Muscle of leg (tissue), 11 donors: ENCODE data around the gene TESK1. TPM values are rescaled to one million over a fixed set of nuclear protein-coding genes. Genes with fewer than 3 reads are reported as not detected.
"Not testable (repeated sequence)": the region's sequence is repeated elsewhere in the genome, so short reads cannot be mapped to it uniquely, and the experiment has no call there.

Experiments
- DNase-seq: peaks from one replicate; pipeline ENCODE4 v3.0.0; 2013
- H3K27ac ChIP-seq: one replicate; pipeline ENCODE4 v1.5.1; 2013; ENCODE audit warnings: mild to moderate bottlenecking, low read length, control low read depth
- H3K27me3 ChIP-seq: one replicate; pipeline ENCODE4 v1.6.1; 2013; ENCODE audit warnings: low read length; ENCODE audit not compliant: control insufficient read depth, insufficient read depth
- H3K36me3 ChIP-seq: one replicate; pipeline ENCODE4 v1.6.1; 2013; ENCODE audit warnings: low read length; ENCODE audit not compliant: control insufficient read depth, insufficient read depth
- H3K4me1 ChIP-seq: one replicate; pipeline ENCODE4 v1.6.1; 2013; ENCODE audit warnings: low read length; ENCODE audit not compliant: control insufficient read depth, insufficient read depth
- H3K4me3 ChIP-seq: one replicate; pipeline ENCODE4 v1.5.1; 2013; ENCODE audit warnings: low read length, control low read depth
- H3K9me3 ChIP-seq: replicated peaks from 2 replicates; pipeline ENCODE4 v1.6.1; 2013; ENCODE audit warnings: low read depth, low read length; ENCODE audit not compliant: control insufficient read depth
- WGBS: methylation state at CpG from one replicate; pipeline ENCODE4 v1.1.5; 2013; ENCODE audit warnings: missing lambda C conversion rate; ENCODE audit not compliant: insufficient coverage; 5-methylcytosine and 5-hydroxymethylcytosine counted together
- polyA plus RNA-seq, 8 donors: library from polyadenylated mRNA; unstranded; fragments of 120-200 nt; gene quantifications; one replicate each; pipeline versions ENCODE4 v1.2.1 to v1.2.3, GENCODE V29; 2013; ENCODE audit warnings: inconsistent platforms in 1 of 8, low replicate concordance in 1 of 8; ENCODE audit not compliant: insufficient read length in 8 of 8, insufficient read depth in 1 of 8
- total RNA-seq: library from RNA; stranded (reverse); fragments of 120-200 nt; gene quantifications from one replicate; pipeline ENCODE4 v1.2.4, GENCODE V29; 2013

Gene TESK1
- total and polyA plus RNA-seq, 9 donors = 12.8 to 47.3 (median 38.1) TPM

- WGBS = no CpG with 5 or more reads among the region's 1 CpG
- no peak overlapping the region for H3K27ac ChIP-seq
- H3K36me3 ChIP-seq = no peaks in the 10 kb centered on the region
- no peaks in the 10 kb centered on the region for H3K27me3 ChIP-seq
- no peak overlapping the region for H3K4me3 ChIP-seq
- H3K9me3 ChIP-seq = peaks cover 19% of the 10 kb centered on the region
- no peak for DNase-seq
- H3K4me1 ChIP-seq = no peaks in the 10 kb centered on the region
Measured at GRCh38 chr9:35579130-35579529, 25.9 kb upstream of the TESK1 start.

DNA sequence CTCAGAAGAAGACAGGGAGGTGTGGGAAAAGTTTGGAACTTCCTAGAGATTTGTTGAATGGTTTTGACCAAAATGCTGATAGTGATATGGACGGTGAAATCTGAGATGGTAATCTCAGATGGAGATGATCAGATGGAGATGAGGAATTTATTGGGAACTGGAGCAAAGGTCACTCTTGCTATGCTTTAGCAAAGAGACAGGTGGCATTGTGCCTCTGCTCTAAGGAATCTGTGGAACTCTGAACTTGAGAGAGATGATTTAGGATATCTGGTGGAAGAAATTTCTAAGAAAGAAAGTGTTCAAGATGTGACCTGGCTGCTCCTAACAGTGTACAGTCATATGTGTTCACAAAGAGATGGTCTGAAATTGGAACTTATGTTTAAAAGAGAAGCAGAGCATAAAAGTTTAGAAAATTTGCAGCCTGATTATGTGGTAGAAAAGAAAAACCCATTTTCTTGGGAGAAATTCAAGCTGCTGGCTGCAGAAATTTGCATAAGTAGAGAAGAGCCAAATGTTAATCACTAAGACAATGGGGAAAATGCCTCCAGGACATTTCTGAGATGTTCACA, 25.3 kb upstream of the TESK1 start:
- H3K4me3 ChIP-seq, H3K36me3 ChIP-seq, H3K4me1 ChIP-seq, H3K27ac ChIP-seq, DNase-seq, H3K27me3 ChIP-seq: not testable (repeated sequence)
- peaks cover 19% of the 10 kb centered on the region for H3K9me3 ChIP-seq
- WGBS = 67% methylated on average over 1 of the region's 1 CpG

DNA sequence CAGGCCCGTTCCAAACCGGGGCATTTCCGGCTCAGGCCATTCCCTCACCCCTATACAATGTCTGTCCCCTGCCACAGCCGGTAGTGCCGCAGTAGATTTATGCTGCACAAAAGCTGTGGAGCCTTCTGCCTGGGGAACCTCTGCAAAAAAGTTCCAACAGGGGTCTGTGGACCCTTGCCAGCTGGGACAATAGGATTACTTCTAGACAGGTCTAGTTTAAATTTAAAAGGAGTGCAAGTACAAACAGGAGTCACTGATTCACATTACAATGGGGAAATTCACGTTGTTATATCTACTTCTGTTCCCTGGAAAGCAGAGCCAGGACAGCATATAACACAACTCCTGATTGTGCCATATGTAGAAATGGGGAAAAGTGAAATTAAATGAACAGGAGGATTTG, 21.5 kb upstream of the TESK1 start:
- not testable (repeated sequence) for H3K27ac ChIP-seq, H3K4me1 ChIP-seq, H3K4me3 ChIP-seq, H3K27me3 ChIP-seq, DNase-seq, H3K36me3 ChIP-seq
- WGBS = 90% methylated on average over 2 of the region's 6 CpGs
- H3K9me3 ChIP-seq = peaks cover 19% of the 10 kb centered on the region

DNA sequence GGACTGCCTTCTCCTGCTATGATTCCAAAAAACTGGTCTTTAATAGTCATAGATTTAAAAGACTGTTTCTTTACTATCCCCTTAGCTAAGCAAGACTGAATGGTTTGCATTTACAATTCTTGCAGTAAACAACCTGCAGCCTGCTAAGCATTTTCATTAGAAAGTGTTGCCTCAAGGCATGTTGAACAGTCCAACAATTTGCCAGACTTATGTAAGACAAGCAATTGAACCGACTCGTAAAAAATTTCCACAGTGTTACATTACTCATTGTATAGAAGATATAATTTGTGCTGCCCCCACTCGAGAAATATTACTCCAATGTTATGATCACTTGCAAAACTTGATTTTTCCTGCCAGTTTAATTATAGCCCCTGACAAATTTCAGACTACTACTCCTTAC, 20.4 kb upstream of the TESK1 start:
- not testable (repeated sequence) for H3K4me3 ChIP-seq, H3K36me3 ChIP-seq, DNase-seq, H3K27ac ChIP-seq, H3K27me3 ChIP-seq, H3K4me1 ChIP-seq
- H3K9me3 ChIP-seq = peaks cover 18% of the 10 kb centered on the region
- no CpG with 5 or more reads among the region's 3 CpGs for WGBS

DNA sequence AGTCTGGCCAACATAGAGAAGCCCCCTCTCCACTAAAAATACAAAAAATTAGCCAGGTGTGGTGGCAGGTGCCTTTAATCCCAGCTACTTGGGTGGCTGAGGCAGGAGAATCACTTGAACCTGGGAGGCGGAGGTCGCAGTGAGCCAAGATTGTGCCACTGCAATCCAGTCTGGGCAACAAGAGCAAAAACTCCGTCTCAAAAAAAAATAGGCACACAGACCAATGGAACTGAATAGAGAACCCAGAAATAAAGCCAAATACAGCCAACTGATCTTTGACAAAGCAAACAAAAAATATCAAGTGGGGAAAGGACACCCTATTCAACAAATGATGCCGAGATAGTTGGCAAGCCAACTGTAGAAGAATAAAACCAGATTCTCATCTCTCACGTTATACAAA, 16.6 kb upstream of the TESK1 start:
- H3K27me3 ChIP-seq, H3K4me3 ChIP-seq, H3K4me1 ChIP-seq, H3K27ac ChIP-seq, H3K36me3 ChIP-seq, DNase-seq: not testable (repeated sequence)
- peaks cover 11% of the 10 kb centered on the region for H3K9me3 ChIP-seq
- 93% methylated on average over 3 of the region's 5 CpGs for WGBS

GRCh38 chr9:35593581-35593980, 11.5 kb upstream of the TESK1 start:
- H3K9me3 ChIP-seq = peaks cover 21% of the 10 kb centered on the region
- DNase-seq = no peak
- peaks cover under 1% of the 10 kb centered on the region for H3K4me1 ChIP-seq
- no peaks in the 10 kb centered on the region for H3K27me3 ChIP-seq
- H3K36me3 ChIP-seq = no peaks in the 10 kb centered on the region
- no peak overlapping the region for H3K4me3 ChIP-seq
- H3K27ac ChIP-seq = no peak overlapping the region

- no CpG with 5 or more reads among the region's 4 CpGs for WGBS
- H3K36me3 ChIP-seq = no peaks in the 10 kb centered on the region
- no peak for DNase-seq
Measured at GRCh38 chr9:35594471-35594870, 10.6 kb upstream of the TESK1 start.

DNA sequence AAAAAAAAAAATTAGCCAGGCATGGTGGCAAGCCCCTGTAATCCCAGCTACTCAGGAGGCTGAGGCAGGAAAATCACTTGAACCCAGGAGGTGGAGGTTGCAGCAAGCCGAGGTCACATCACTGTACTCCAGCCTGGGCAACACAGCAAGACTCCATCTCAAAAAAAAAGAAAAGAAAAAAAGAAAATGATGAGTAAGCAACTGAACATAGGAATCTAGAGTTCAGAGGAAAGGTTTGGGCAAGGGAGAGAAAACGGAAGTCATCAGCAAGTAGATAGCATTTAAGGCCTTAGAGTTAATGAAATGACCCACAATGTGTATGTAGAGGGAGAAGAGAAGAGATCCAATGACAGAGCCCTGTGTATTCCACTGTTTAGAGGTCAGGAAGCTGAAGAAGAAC, 8.2 kb upstream of the TESK1 start:
- H3K36me3 ChIP-seq, H3K27ac ChIP-seq, DNase-seq, H3K4me3 ChIP-seq, H3K27me3 ChIP-seq: not testable (repeated sequence)
- H3K4me1 ChIP-seq = peaks cover 15% of the 10 kb centered on the region
- peaks cover 21% of the 10 kb centered on the region for H3K9me3 ChIP-seq
- WGBS = 77% methylated on average over 1 of the region's 2 CpGs

More at GRCh38 chr9:35594471-35594870, 10.6 kb upstream of the TESK1 start:
- no peak overlapping the region for H3K27ac ChIP-seq
- H3K9me3 ChIP-seq = peaks cover 21% of the 10 kb centered on the region
- peaks cover 7% of the 10 kb centered on the region for H3K4me1 ChIP-seq
- H3K27me3 ChIP-seq = no peaks in the 10 kb centered on the region
- H3K4me3 ChIP-seq = no peak overlapping the region

DNA sequence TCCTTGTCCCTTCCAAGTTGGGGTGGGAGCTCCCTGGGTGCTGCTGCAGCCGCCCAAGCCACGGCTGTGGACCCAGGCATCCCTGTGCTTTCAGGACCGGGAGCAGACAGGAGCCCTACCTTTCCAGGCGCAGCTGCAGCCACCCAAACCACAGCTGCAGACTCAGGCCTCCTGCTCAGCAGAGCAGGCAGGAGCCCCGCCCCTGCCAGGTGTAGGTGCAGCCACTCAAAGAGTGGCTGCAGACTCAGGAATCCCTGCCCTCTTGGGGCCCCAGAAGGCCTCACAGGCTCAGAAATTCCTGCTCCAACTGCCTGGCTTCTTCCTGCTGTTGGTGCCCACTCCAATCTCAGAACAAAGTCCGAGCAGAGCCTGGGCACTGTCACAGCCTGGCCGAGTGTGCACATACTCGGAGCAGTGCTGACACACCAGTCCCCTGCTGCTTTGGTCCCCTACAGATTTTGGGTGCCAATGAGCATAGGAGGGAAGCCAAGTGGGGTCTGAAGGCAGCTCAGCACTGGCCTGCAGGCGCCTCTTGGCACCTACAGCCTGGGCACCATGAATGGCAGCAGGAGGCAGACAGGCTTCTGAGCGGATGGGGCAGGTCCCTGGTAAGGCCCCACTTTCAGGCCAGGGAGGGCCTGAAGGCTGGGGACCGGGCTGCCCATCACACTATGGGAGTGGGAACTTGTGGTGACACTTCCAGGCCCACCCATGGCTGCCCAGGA, 6.0 kb upstream of the TESK1 start:
- Histone ChIP-seq H3K27ac (no peak overlapping the region), H3K4me1 (peaks cover 20% of the 10 kb centered on the region), H3K9me3 (peaks cover 6% of the 10 kb centered on the region), H3K36me3 (no peaks in the 10 kb centered on the region), H3K4me3 (no peak overlapping the region), H3K27me3 (no peaks in the 10 kb centered on the region)
- no peak for DNase-seq
- WGBS = 90% methylated on average over 8 of the region's 11 CpGs

DNA sequence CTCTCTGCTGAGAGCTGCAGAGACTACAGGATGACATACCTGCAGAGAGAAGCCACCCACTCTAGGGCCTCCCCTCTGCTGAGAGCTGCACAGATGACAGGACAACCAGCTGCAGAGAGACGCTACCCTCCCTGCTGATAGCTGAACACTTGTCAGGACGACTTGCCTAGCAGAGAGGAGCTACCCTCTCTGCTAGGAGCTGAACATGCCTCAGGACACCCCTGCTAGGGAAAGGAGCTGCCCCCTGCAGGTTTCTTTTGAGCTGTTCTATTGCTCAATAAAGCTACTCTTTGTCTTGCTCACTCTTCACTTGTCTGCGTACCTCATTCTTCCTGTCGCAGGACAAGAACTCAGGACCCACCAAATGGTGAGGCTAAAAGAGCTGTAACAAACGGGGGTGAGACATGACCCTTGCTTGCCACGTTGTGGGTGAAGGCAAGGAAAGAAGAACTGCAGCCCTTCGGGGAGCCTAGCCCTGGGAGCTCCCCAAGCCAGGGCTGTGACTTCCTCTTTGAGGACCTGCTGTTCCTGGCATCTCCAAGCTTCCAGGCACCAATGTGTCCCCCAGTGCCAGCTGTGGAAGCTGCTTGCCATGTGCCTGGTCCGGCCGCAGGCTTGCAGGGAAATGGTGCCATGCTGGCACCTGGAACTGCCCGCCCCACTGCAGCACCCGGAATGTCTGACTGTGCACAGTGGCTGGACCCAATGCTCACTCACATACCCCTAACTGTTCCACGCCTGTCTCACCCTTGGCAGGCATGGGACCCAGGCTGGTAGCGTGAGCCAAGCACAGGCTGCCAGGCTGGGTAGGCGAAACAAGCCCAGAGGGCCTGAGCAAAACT, 5.1 kb upstream of the TESK1 start:
- Histone ChIP-seq H3K36me3 (no peaks in the 10 kb centered on the region), H3K9me3 (no peaks in the 10 kb centered on the region), H3K27ac (no peak overlapping the region), H3K27me3 (no peaks in the 10 kb centered on the region), H3K4me3 (no peak overlapping the region), H3K4me1 (peaks cover 27% of the 10 kb centered on the region)
- WGBS = 80% methylated on average over 14 of the region's 14 CpGs
- DNase-seq = no peak
